GM19238 (cell line): ENCODE measurements around the gene DHRSX.
"Not testable (repeated sequence)": the region's sequence is repeated elsewhere in the genome, so short reads cannot be mapped to it uniquely, and the experiment has no call there.

Experiments used
- DNase-seq: peaks from one replicate; pipeline ENCODE4 v3.0.0; 2011; ENCODE audit warnings: low spot score; ENCODE audit not compliant: insufficient read length

DHRSX gene

DNA sequence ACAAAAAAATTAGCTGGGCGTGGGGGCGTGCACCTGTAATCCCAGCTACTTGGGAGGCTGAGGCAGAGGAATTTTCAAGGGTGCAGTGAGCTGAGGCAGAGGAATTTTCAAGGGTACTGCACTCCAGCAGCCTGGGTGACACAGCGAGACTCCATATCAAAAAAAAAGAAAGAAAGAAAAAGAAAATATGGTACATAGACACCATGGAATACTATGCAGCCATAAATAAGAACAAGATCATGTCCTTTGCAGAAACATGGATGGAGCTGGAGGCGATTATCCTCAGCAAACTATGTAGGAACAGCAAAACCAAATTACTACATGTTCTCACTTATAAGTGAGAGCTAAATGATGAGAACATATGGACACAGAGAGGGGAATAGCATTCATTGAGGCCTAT is 141.3 kb downstream of the DHRSX start:
- DNase-seq: not testable (repeated sequence)

- DNase-seq: no peak
Measured at GRCh38 chrX:2351999-2352995, 148.5 kb downstream of the DHRSX start.

GRCh38 chrX:2351321-2351720 is 149.5 kb downstream of the DHRSX start:
- no peak for DNase-seq

GRCh38 chrX:2350703-2351102 is 150.1 kb downstream of the DHRSX start:
- DNase-seq: not testable (repeated sequence)

DNA sequence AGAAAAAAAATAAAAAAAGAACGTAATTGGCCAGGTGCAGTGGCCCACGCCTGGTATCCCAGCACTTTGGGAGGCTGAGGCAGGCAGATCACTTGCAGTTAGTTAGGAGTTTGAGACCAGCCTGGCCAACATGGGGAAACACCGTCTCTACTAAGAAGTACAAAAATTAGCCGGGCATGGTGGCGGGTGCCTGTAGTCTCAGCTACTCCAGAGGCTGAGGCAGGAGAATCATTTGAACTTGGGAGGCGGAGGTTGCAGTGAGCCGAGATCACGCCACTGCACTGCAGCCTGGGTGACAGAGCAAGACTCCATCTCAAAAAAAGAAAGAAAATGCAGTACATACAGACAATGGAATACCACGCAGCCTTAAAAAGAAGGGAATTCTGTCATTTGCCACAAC is 150.7 kb downstream of the DHRSX start:
- not testable (repeated sequence) for DNase-seq

GRCh38 chrX:2348211-2348610 is 152.6 kb downstream of the DHRSX start:
- no peak for DNase-seq

DNA sequence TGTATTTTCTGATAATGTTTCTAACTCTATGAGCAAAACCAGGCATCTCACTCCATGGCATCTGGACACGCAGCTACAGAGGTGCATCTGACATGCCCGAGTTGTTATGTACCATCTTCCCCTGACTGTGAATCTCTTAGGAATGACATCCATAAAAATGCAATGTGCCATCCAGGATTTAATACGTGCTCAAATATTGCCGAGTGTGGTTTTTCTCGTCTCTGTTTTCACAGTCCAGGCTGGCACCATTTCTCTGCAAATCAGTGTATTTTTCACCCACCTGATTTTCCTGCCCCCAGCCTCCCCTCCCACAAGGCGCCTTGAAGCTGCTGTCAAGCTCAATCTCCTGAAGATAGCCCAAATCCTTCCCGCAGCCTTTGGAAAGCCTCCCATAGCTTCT is 154.6 kb downstream of the DHRSX start:
- DNase-seq: no peak

- DNase-seq: no peak
Measured at GRCh38 chrX:2345562-2345961, 155.2 kb downstream of the DHRSX start.

- DNase-seq: no peak
Measured at GRCh38 chrX:2343413-2343812, 157.4 kb downstream of the DHRSX start.

GRCh38 chrX:2342874-2343273 is 157.9 kb downstream of the DHRSX start:
- DNase-seq: no peak

DNA sequence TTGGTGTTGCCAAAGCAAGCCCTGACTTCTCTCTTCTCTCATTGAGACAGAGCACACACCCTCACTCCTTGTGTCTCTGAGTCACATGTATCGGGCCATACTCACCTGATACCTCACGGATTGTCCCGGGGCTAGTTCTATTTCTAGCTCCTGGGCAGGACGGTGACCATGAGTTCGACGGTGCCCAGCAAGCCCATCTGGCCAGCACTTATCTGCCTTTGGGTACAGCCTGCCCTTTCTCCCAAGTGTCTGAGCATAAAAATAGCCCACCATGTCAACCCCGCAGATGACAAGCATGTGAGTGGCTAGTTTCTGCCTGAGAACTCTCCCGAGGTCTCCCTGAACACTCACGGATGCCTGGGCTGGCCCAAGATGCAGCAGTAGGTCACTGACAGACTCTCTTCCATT is 158.5 kb downstream of the DHRSX start:
- no peak for DNase-seq

DNA sequence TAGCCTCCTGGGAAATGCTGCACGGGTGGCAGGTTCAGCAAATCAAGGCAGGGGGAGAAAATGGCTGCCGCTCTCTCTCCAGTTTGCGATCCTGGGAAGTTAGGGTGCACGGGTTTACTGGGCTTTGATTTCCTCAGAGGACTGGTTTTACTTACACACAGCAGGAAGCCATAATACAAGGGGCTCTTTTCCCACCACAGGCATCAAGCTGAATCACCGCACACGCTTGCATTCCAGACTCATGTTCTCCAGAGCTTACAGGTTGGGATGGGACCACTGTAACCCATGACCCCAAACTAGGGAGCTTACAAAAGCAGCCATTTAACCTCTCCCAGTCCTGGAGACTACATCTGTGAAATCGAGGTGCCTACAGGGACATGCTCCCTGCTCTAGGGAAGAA is 159.8 kb downstream of the DHRSX start:
- DNase-seq: no peak

GRCh38 chrX:2336181-2336580 is 164.6 kb downstream of the DHRSX start:
- no peak for DNase-seq

GRCh38 chrX:2334237-2334636 is 166.5 kb downstream of the DHRSX start:
- no peak for DNase-seq

DNA sequence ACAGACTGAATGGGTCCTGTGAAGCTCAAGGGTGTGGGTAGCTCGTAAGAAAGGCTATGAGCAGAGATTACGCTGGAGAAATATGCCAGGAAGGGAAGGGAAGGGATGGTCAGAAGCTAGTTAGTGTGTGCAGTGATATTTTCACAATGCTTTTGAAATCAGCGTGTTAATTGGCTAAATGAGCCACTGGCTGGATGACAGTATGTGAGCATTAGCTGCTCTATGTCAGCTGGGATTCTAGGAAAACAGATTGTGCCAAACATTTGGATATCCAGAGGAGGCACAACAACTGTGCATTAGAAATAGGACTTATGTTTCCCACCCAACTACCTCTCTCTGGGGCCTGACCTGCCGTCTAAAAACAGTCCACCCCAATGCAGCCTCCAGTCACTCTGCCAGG is 168.5 kb downstream of the DHRSX start:
- DNase-seq: no peak

DNA sequence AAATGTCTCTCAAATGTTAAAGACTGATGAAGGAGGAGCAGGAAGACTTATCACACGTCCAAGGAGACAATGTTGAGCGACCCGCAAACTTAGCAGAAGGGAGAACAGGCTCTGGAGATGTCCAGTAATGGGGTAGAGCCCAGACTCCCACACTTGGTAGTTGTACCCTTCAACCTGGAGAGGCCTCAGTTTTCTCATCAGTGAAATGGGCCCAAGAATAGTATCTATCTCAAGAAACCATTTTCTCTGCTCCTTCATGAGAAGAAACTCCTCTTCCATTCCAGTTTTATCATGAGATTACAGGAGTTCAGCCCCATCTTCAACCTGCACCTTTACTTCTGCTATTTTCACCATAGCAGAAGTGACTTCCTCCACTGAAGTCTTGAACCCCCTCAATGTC is 169.9 kb downstream of the DHRSX start:
- no peak for DNase-seq

GRCh38 chrX:2330487-2330886 is 170.3 kb downstream of the DHRSX start:
- no peak for DNase-seq

DNA sequence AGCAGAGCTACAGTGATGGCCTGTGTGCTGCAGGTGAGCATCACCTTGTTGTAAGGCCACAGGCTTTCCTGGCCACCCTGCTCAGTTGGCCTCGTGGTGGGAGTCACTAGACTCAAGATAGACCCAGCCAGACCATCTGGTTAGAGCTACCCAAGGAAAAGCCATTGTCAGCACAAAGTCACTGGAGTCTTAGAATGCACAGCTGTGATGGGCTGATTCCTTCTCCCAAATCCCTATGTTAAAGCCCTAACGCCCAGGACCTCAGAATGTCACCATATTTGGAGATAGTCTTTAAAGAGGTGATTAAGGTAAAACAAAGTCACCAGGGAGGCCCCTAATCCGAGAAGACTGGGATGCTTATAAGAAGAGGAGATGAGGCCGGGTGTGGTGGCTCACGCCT is 173.4 kb downstream of the DHRSX start:
- DNase-seq: no peak

- peak; percentile 58 for DNase-seq
Measured at GRCh38 chrX:2325076-2325784, 175.5 kb downstream of the DHRSX start.

DNA sequence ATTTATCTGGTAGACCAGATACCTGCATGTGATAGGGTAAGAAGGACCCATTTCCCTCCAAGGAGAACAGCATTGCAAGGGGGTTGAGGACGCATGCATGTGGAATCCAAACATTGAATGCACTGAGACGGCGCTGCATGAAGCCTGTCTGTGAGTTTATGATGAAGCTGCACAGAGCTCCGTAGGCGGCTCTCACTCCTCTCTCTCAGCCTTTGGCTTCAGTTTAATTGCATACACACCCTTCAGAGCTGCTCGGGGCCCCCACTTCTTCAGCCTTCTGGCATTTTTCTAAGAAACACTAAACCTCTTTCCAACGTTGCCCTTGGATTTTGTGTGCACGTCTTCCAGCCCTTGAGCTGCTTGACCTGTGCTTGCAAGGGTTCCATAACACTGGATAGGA is 176.6 kb downstream of the DHRSX start:
- DNase-seq: no peak

- DNase-seq: no peak
Measured at GRCh38 chrX:2321411-2321810, 179.4 kb downstream of the DHRSX start.

DNA sequence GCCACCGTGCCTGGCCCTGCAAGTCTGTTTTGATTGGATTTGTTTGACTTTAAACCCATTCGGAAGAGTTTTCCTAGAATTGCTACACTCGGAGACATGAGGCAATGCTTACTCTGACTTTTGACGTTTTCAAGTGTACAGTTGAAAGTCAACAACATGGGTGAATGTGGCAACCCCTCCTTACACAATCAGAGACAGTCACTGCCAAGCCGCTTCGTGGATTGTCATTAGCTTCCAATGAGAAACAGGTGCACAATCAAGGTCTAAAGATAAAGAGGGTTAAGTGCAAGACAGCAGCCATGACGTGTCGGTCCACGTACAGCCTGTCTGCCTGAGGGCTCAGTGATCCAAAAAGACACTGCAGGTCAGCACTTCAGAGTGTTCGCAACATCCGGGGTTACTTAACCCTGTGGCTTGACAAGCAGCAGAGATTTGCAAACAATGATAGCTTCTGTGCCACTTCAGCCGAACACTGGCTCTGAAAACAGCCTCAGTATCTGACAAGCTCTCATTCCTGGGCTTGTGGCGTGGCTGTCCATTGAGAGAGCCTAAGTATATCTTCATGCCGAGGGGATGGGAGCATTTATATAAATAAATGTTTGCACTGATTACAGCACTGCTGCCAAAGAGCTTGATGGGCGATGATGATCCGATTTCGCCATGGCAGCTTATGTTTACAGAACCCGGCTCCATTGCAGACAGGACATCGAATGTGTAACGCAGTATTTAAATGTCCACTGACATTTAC is 180.0 kb downstream of the DHRSX start:
- no peak for DNase-seq
